Liver (tissue), 9 donors: ENCODE results near the gene CD320. TPM values are rescaled to one million over a fixed set of nuclear protein-coding genes. Genes with fewer than 3 reads are reported as not detected.

Experiments used
- DNase-seq: peaks from one replicate; pipeline ENCODE4 v3.0.0-alpha.2; 2017; ENCODE audit warnings: low spot score
- H3K27ac ChIP-seq, 2 donors: one replicate each; pipeline ENCODE4 v1.7.0; 2013; ENCODE audit warnings: inconsistent platforms in 2 of 2, low read length in 2 of 2, control low read depth in 1 of 2, low read depth in 1 of 2, mild to moderate bottlenecking in 1 of 2
- H3K27me3 ChIP-seq, 4 donors: one replicate each; pipeline versions ENCODE4 v1.6.1 to v1.7.0; 2013; ENCODE audit warnings: low read length in 3 of 4, inconsistent platforms in 1 of 4, mild to moderate bottlenecking in 1 of 4, moderate library complexity in 1 of 4; ENCODE audit not compliant: control insufficient read depth in 4 of 4, insufficient read depth in 4 of 4
- H3K36me3 ChIP-seq, 4 donors: one replicate each; pipeline versions ENCODE4 v1.6.1 to v1.7.0; 2013; ENCODE audit warnings: low read length in 3 of 4, mild to moderate bottlenecking in 3 of 4, low read depth in 1 of 4, moderate library complexity in 1 of 4; ENCODE audit not compliant: control insufficient read depth in 4 of 4, insufficient read depth in 3 of 4
- H3K4me1 ChIP-seq, 4 donors: one replicate each; pipeline versions ENCODE4 v1.6.1 to v1.7.0; 2013; ENCODE audit warnings: low read length in 3 of 4, mild to moderate bottlenecking in 3 of 4, moderate library complexity in 1 of 4; ENCODE audit not compliant: control insufficient read depth in 4 of 4, insufficient read depth in 4 of 4
- H3K4me3 ChIP-seq, 3 donors: one replicate each; pipeline versions ENCODE4 v1.6.1 to v1.7.0; 2013; ENCODE audit warnings: low read length in 3 of 3, control low read depth in 1 of 3, low read depth in 1 of 3, mild to moderate bottlenecking in 1 of 3
- H3K9ac ChIP-seq, 2 donors: one replicate each; pipeline ENCODE4 v1.7.0; 2013; ENCODE audit warnings: low read length in 2 of 2, mild to moderate bottlenecking in 2 of 2, moderate library complexity in 2 of 2, control low read depth in 1 of 2, low read depth in 1 of 2
- H3K9me3 ChIP-seq, 4 donors: one replicate each; pipeline versions ENCODE4 v1.6.1 to v1.7.0; 2013; ENCODE audit warnings: low read length in 3 of 4; ENCODE audit not compliant: control insufficient read depth in 4 of 4
- EGR1 ChIP-seq, 2 donors: IDR thresholded peaks; 2 replicates each; pipeline ENCODE4 v1.6.1; 2016 to 2018; ENCODE audit warnings: antibody characterized with exemption in 2 of 2, low read depth in 2 of 2
- FOXA1 ChIP-seq: IDR thresholded peaks from 2 replicates; pipeline ENCODE4 v1.6.1; 2016; ENCODE audit warnings: antibody characterized with exemption
- FOXA2 ChIP-seq: IDR thresholded peaks from 2 replicates; pipeline ENCODE4 v1.6.1; 2016; ENCODE audit warnings: antibody characterized with exemption
- HNF4A ChIP-seq, 2 donors: conservative IDR thresholded peaks; 2 replicates each; pipeline ENCODE4 v1.6.1; 2016; ENCODE audit warnings: antibody characterized with exemption in 2 of 2, mild to moderate bottlenecking in 2 of 2
- HNF4G ChIP-seq: IDR thresholded peaks from 2 replicates; pipeline ENCODE4 v1.6.1; 2016; ENCODE audit warnings: antibody characterized with exemption
- JUND ChIP-seq, 2 donors: IDR thresholded peaks; 2 replicates each; pipeline ENCODE4 v1.6.1; 2016; ENCODE audit warnings: antibody characterized with exemption in 2 of 2
- NR2F2 ChIP-seq: IDR thresholded peaks from 2 replicates; pipeline ENCODE4 v1.6.1; 2016; ENCODE audit warnings: antibody characterized with exemption
- RAD21 ChIP-seq, 2 donors: IDR thresholded peaks; 2 replicates each; pipeline ENCODE4 v1.6.1; 2016; ENCODE audit warnings: antibody characterized with exemption in 2 of 2, mild to moderate bottlenecking in 2 of 2
- REST ChIP-seq: IDR thresholded peaks from 2 replicates; pipeline ENCODE4 v1.6.1; 2016; ENCODE audit warnings: antibody characterized with exemption, mild to moderate bottlenecking
- SP1 ChIP-seq: IDR thresholded peaks from 2 replicates; pipeline ENCODE4 v1.6.1; 2018; ENCODE audit warnings: antibody characterized with exemption, mild to moderate bottlenecking
- TAF1 ChIP-seq: conservative IDR thresholded peaks from 2 replicates; pipeline ENCODE4 v1.6.1; 2016; ENCODE audit warnings: antibody characterized with exemption, mild to moderate bottlenecking
- ZBTB33 ChIP-seq: IDR thresholded peaks from 2 replicates; pipeline ENCODE4 v1.6.1; 2016; ENCODE audit warnings: antibody characterized with exemption
- WGBS: extraction: QIAGEN DNeasy Blood & Tissue Kit; methylation state at CpG from one replicate; pipeline ENCODE4 v1.1.7; 2013; 5-methylcytosine and 5-hydroxymethylcytosine counted together
- polyA plus RNA-seq, 2 donors: library from polyadenylated mRNA; stranded (reverse) in 1 of 2; unstranded in 1 of 2; fragments of 200-250 nt in 1 of 2; fragments of >200 nt in 1 of 2; fragmentation: Nextera tagmentation in 1 of 2; extraction: Ambion mirVana in 1 of 2; gene quantifications; one replicate each; pipeline versions ENCODE4 v1.2.1 to v1.2.3, GENCODE V29; 2013 to 2015
- total RNA-seq, 2 donors: library from RNA; depleted of rRNA; stranded (reverse); fragments of >200 nt; gene quantifications; one replicate each; pipeline ENCODE4 v1.2.3, GENCODE V29; 2014
- TF ChIP-seq, protein P1 (sequence below): fragments of 150-350 bp; IDR thresholded peaks from 2 replicates; pipeline ENCODE4 v1.5.1; 2017; ENCODE audit warnings: improper control_type of control experiment, low read depth, low read length; ENCODE audit not compliant: missing input control
- TF ChIP-seq, protein P2 (sequence below): IDR thresholded peaks from 2 replicates; pipeline ENCODE4 v1.6.1; 2016; ENCODE audit warnings: antibody characterized with exemption
- donor health status: healthy.
- donor health status: healthy.
- donor health status: healthy.
- donor health status: healthy.
- donor health status: healthy.

Gene CD320
- total and polyA plus RNA-seq, 4 donors, result 6.7 to 18.0 (median 12.6) TPM

DNA sequence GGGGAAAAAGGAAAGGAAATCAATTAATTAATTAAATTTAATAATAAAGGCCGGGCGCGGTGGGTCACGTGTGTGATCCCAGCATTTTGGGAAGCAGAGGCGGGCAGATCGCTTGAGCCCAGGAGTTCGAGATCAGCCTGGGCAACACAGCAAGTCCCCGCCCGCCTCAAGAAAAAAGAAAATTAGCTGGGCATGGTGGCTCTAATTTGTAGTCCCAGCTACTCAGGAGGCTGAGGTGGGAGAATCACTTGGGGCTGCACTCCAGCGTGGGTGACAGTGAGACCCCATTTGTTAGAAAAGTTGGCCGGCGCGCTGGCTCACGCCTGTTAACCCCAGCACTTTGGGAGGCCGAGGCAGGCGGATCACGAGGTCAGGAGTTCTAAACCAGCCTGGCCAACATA lies 733 bp upstream of the CD320 start:
- Histone ChIP-seq H3K4me3 (no peak overlapping the region), H3K9me3 (no peaks in the 10 kb centered on the region)

GRCh38 chr19:8307400-8307964 lies 676 bp downstream of the CD320 start:
- no peak for DNase-seq
- WGBS, result 13% methylated on average over 24 of the region's 24 CpGs
- H3K27ac ChIP-seq, result peak overlapping the region; percentile 53 to 72
- H3K27me3 ChIP-seq, result no peaks in the 10 kb centered on the region
- H3K36me3 ChIP-seq, result peaks cover 3 to 21% (median 9%) of the 10 kb centered on the region in 4 donors
- H3K4me1 ChIP-seq, result peaks cover 14 to 37% (median 27%) of the 10 kb centered on the region in 4 donors
- peak overlapping the region; percentile 27 to 65 (median 39) for H3K4me3 ChIP-seq
- H3K9me3 ChIP-seq, result no peaks in the 10 kb centered on the region
- peak overlapping the region in 1 of 2 donors; percentile 3 for H3K9ac ChIP-seq
- TF ChIP-seq FOXA1, result no peak
- no peak for TF ChIP-seq ZBTB33
- TF ChIP-seq, protein P1, sequence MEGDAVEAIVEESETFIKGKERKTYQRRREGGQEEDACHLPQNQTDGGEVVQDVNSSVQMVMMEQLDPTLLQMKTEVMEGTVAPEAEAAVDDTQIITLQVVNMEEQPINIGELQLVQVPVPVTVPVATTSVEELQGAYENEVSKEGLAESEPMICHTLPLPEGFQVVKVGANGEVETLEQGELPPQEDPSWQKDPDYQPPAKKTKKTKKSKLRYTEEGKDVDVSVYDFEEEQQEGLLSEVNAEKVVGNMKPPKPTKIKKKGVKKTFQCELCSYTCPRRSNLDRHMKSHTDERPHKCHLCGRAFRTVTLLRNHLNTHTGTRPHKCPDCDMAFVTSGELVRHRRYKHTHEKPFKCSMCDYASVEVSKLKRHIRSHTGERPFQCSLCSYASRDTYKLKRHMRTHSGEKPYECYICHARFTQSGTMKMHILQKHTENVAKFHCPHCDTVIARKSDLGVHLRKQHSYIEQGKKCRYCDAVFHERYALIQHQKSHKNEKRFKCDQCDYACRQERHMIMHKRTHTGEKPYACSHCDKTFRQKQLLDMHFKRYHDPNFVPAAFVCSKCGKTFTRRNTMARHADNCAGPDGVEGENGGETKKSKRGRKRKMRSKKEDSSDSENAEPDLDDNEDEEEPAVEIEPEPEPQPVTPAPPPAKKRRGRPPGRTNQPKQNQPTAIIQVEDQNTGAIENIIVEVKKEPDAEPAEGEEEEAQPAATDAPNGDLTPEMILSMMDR, result no peak
- no peak for TF ChIP-seq SP1
- no peak for TF ChIP-seq TAF1
- TF ChIP-seq, protein P2, sequence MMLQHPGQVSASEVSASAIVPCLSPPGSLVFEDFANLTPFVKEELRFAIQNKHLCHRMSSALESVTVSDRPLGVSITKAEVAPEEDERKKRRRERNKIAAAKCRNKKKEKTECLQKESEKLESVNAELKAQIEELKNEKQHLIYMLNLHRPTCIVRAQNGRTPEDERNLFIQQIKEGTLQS, result no peak
- no peak for TF ChIP-seq JUND (IDR thresholded peaks at IDR 0.05)
- TF ChIP-seq REST, result no peak

More for the DNA sequence above, 733 bp upstream of the CD320 start:
- TF ChIP-seq EGR1 (IDR thresholded peaks at IDR 0.05; ENCODE audit: low read depth in 2 of 2) (no peak), HNF4A (conservative IDR thresholded peaks at IDR 0.05) (no peak), RAD21 (IDR thresholded peaks at IDR 0.05) (no peak), NR2F2 (no peak), REST (no peak), HNF4G (no peak), FOXA2 (no peak)
- TF ChIP-seq, protein P1, result no peak
- Histone ChIP-seq H3K27me3 (no peaks in the 10 kb centered on the region), H3K27ac (no peak overlapping the region), H3K36me3 (peaks cover 0 to 25% (median 12%) of the 10 kb centered on the region in 4 donors), H3K9ac (no peak overlapping the region), H3K4me1 (peaks cover 14 to 35% (median 27%) of the 10 kb centered on the region in 4 donors)
- 88% methylated on average over 17 of the region's 17 CpGs for WGBS
- no peak for DNase-seq
